T-helper 9 cell (primary cell): Measurements from ENCODE around the gene TMEM59L.
"Not testable (repeated sequence)": the region's sequence is repeated elsewhere in the genome, so short reads cannot be mapped to it uniquely, and the experiment has no call there.

Experiments used
- DNase-seq: peaks from one replicate; pipeline ENCODE4 v3.0.0-alpha.2; 2020
- total RNA-seq, 2 donors: gene quantifications; one replicate each; lab custom pipeline; 2026; lab: John Stamatoyannopoulos, UW

Gene TMEM59L
- 0 to 0.07 reads per million in 2 donors for total RNA-seq

GRCh38 chr19:18612772-18613588 is at the start of gene TMEM59L:
Gene TMEM59L, plus strand, starts transcription at chr19:18612870. Its CDS starts 89 bp downstream, at chr19:18612959.
- peak; percentile 55 for DNase-seq

GRCh38 chr19:18566953-18567352 is 45.7 kb upstream of the TMEM59L start:
- no peak for DNase-seq

DNA sequence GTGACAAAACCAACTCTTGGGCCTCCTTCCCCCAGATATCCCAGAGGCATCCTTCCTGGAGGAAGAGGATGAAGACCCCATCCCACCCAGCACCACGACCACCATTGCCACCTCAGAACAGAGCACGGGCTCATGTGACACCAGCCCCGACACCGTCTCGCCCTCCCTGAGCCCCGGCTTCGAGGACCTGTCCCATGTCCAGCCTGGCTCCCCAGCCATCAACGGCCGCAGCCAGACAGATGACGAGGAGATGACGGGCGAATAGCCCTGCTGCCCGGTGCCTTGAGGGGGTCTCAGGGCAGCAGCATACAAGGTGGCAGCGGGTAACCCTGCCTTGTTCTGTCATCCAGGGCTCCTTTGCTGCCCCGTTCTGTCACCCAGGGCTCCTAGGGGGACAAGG is 44.3 kb upstream of the TMEM59L start:
- no peak for DNase-seq

DNA sequence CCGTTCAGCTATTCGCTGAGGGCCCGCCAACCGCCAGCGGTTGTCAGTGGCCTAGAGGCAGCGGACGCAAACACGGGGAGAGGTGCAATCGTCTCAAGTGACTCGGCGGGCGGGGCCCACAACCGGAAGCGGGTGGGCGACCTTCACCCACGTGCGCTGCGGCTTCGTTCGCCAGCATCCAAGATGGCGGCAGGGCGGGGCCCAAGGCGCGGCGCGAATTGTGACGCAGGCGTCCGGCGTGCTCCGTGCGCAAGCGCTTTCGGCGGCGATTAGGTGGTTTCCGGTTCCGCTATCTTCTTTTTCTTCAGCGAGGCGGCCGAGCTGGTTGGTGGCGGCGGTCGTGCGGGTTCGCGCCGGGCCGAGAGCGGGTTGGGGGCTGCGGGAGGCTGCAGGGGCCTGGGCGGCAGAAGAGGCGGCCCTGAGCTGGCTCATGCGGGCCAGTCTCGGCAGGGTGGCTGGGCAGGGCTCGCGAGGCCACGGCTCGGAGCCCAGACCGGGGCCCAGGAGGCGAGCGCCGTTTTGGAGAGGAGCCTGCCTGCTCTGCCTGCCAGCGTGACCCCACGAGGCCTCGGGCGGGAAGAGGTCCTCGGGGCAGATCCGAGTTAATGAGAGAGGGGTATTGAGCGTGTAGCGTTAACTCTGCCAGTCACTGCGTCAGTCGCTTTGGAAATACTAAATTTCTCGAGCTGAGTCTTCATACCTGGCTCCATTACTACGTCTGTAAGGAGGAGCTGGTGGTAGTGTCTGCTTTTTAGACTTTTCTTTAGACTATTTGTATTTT is 40.9 kb upstream of the TMEM59L start, which contains the start of gene UBA52:
UBA52 (plus strand) TSS at position 294 of the 781 bp plus-strand sequence. CDS start 1,444 bp downstream, outside the sequence.
- peak; percentile 98 for DNase-seq

- no peak for DNase-seq
Observed at GRCh38 chr19:18574691-18575291, 37.9 kb upstream of the TMEM59L start.

DNA sequence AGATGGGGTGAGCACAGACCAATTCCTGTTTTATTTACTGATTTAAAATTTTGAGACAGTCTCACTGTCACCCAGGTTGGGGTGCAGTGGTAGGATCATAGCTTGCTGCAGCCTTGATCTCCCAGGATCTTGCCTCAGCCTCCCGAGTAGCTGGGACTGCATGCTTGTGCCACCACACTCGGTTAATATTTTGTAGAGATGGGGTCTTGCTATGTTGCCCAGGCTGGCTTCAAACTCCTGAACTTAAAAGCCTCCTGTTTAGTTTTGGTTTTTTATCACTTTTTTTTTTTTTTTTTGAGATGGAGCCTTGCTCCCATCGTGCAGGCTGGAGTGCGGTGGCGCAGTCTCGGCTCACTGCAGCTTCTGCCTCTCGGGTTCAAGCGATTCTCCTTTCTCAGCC is 36.3 kb upstream of the TMEM59L start:
- DNase-seq: no peak

- DNase-seq: no peak
Observed at GRCh38 chr19:18577365-18577914, 35.2 kb upstream of the TMEM59L start.

GRCh38 chr19:18580311-18580710 is 32.4 kb upstream of the TMEM59L start:
- DNase-seq: no peak

- DNase-seq: no peak
Observed at GRCh38 chr19:18586306-18586705, 26.4 kb upstream of the TMEM59L start.

GRCh38 chr19:18587561-18587960 is 25.1 kb upstream of the TMEM59L start:
- no peak for DNase-seq

DNA sequence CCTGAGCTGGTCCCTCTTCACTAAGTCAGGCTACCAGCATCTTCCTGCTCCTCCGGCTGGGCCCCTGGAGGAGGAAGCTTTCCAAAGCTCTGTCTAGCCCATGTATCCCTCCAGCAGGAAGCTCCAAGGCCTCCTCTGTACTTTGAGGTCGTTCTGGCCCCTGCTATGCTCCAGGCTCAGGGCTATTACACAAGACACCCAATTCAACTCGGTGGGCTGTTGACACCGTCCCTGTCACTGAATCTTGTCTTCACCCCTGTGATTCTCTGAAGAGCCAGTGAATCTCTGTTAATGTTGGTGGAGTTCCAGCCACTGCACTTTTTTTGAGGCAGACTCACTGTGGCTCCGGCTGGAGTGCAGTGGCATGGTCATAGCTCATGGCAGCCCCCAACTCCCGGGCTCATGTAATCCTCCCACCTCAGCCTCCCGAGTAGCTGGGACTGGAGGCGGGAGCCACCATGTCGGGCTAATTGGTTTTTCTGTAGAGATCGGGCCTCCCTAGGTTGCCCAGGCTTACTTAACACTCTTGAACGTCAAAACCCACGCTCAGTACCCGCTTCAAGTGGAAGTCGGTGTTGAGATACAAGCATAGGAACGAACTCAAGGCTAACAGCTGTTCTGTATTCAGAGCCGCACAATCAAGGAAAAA is 24.6 kb upstream of the TMEM59L start:
- DNase-seq: no peak

GRCh38 chr19:18588611-18589379 is 23.9 kb upstream of the TMEM59L start, which contains the start of gene REX1BD:
Gene REX1BD, plus strand, starts transcription at chr19:18588798. Its CDS starts 4 bp downstream, at chr19:18588802.
- DNase-seq: peak; percentile 82

- peak; percentile 64 for DNase-seq
Observed at GRCh38 chr19:18589380-18590272, 23.0 kb upstream of the TMEM59L start.

DNA sequence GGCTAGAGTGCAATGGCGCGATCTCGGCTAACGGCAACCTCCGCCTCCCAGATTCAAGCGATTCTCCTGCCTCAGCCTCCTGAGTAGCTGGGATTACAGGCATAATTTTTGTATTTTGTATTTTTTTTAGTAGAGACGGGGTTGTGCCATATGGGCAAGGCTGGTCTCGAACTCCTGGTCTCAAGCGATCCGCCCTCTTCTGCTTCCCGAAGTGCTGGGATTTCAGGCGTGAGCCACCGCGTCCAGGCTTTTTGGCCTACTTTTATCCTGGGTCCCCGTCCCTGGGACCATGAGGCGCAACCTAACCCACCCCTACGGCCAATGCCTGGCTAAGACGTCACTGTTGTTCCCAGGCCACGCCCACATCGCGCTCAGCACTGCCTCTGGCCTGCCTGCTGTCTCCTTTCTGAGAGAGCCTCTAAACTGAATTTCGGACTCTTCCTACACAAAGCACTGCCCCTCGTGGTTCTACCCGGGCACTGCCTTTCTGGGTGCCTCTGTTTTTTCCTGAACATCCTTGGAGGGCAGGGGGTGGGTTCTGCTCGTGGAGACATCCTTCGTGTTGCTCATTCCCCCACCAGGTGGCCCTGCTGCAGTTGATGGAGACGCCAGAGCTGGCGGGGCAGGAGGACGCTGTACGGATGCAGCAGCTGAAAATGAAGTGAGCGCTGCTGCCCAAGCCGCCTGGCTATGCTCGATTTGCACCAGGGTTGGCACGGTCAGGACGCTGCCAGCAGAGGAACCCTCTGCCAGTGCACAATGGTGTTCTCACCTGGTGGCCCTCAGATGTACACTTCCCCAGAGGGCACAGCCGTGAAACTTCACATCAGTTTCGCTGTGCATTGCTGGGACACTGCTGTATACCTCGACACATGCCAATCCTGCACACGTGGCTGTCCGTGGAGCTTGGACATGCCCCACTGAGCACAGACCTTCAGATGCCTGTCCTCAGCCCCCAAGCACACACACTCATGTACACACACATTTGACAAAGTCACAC is 22.1 kb upstream of the TMEM59L start:
- DNase-seq: no peak

- DNase-seq: no peak
Observed at GRCh38 chr19:18591735-18592385, 20.8 kb upstream of the TMEM59L start.

DNA sequence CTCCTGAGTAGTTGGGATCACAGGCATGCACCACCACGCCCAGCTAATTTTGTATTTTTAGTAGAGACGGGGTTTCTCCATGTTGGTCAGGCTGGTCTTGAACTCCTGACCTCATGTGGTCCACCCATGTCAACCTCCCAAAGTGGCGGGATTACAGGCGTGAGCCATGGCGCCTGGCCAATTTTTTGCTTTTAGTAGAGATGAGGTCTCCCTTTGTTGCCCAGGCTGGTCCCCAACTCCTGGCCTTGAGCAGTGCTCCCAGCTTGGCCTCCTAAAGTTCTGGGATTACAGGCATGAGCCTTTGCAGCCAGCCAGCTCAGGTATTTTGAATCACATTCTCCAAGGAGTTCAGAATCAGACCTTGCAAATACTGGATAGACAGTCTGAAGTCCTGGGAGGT is 19.9 kb upstream of the TMEM59L start:
- not testable (repeated sequence) for DNase-seq

DNA sequence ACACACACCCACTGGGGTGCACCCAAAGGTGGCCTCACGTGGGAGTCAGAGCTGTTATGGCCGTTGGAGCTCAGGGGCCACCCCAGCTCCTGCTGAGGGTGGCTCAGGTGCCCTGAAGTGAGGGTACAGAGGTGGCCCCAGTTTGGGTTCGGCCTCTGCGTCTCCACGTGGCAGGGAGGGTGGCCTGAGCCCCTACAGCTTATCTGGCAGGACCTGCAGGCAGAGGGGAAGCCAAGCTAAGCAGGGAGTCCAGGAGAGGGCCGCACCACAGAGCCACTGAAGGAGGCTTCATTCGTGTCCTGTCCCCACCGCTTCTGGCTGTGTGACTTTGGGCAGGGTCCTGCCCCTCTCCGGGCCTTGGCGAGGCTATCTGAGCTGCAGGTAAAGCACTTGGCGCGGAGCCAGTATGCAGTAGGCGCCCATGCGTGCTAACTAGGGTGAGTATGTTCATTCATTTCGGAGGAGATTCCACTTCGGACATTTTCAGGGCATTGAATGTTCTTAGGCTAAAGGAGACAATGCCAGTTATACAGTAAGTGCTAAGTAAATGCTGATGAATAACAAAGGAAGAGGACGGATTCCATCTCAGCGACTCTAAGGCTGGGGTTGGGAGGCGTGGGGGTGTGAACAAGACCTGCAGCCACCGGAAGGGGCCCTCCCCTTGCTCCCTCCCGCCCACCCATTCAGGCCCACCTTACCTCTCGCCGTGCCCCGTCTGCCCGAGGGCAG is 19.1 kb upstream of the TMEM59L start:
- DNase-seq: no peak
